Activated CD4-positive, alpha-beta T cell treated with anti-CD3 and anti-CD28 coated beads, Interleukin-2, Interleukin-4, amounts not matched to agents 100 ng/mL and 50 ng/mL, durations not matched to agents 16 hours and 8 hours (primary cell): Measurements from ENCODE around the gene SUGCT.
"Not testable (repeated sequence)": the region's sequence is repeated elsewhere in the genome, so short reads cannot be mapped to it uniquely, and the experiment has no call there.

ENCODE experiments used
- DNase-seq: peaks from one replicate; pipeline ENCODE4 v3.0.0-alpha.2; 2020; ENCODE audit warnings: low spot score

Gene SUGCT

DNA sequence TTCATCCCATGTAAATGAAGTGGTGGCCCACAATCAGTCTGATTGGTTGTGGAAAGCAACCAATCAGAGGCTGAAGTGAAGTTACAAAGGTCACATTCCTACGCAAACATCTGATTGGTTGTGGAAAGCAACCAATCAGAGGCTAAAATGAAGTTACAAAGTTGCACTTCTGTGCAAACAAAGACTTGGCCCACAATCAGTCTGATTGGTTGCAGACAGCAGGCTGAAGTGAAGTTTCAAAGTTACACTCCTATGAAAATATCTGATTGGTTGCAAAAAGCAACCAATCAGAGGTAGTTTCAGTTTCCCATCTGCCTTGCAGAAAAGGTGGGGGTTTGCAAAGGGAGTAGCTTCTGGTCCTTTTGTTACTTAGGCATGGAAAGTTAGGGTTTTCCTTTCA is 492.6 kb downstream of the SUGCT start:
- not testable (repeated sequence) for DNase-seq

DNA sequence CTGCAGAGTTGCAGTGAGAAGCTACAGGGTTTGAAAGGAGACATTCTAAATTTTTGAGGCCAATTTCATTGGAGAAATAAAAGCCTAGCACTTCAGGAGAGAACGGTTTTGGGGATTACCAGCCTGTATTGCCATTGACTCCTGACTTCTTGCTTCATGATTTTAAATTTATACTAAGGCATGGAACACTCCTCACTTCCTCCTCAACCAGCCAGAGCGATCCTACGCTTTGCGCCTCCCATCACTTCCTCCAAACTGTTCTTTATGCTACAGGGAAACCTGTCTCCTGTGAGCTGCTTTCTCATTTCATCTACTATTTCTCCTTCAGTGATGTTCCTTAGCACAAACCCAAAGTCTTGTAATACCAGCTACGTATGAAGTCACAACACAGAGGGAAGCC is 495.1 kb downstream of the SUGCT start:
- no peak for DNase-seq

DNA sequence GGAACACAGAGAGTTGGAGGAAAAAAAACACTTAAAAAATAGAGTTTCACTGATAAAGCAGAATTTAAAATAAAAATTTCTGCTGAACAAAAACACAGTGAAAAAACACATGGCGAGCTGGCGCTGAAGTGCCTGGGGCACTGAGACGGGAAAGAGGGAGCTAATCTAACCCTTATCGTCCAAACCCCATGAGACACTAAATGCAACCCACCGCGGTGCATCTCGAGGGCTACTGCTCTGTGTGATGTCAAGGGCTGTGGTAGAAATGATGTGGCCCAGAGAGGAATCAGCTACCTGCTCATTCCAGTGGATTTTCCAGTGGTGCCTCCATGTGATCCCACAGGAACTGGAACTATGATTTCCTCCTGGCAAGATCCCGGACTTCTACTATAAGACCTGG is 499.3 kb downstream of the SUGCT start:
- DNase-seq: no peak

DNA sequence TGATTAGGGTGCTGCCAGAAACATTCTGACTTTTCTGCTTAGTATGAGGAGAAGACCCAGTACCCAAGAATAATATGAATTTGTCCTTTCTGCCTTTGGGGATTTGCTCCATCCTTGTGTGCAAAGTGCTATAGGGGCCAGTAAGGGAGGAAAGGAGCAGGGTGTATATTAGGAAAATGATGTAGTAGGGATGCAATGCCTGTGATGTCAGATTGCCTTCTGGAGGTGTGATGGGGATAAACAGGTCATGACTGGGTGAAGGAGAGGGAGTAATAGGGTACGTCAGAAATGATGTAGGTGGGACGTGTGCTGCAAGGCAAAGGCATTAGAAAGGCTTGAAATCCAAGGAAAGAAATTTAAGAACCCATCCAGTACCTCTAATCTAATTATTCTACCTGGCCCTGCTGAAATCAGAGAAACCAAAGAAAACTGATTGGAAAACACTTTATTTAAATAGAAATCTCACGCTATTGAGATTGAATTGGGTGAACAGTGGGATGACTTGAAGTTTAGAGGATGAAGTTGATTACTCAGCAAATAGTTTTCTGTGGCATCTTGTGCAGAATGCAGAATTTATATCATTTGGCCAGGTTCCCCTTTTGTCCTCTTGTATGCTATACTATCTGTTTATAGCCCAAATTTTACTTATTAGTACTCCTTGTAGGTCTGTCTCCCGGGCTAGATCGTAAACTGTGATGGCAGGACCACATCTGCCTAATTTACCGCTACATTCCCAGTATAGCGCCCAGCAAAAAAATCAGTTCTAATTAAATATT is 503.9 kb downstream of the SUGCT start:
- DNase-seq: no peak

DNA sequence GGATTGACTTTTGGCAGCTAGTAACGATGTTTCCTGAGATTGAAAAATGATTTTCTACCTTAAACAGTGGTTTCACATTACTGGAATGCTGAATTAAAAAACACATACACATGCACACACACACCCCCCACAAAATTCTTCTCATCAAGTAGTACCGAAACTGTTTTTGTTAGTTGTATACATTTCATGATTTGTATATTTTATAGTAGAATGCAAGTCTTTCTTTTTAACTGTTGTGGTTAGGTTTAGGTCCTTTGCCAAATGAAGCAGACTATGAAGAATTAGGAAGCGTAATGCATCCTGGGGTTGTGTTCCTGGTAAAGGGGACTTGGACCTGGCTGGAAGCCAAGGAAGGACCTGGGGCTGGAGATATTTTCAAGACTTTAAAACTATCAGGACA is 505.8 kb downstream of the SUGCT start:
- DNase-seq: no peak

DNA sequence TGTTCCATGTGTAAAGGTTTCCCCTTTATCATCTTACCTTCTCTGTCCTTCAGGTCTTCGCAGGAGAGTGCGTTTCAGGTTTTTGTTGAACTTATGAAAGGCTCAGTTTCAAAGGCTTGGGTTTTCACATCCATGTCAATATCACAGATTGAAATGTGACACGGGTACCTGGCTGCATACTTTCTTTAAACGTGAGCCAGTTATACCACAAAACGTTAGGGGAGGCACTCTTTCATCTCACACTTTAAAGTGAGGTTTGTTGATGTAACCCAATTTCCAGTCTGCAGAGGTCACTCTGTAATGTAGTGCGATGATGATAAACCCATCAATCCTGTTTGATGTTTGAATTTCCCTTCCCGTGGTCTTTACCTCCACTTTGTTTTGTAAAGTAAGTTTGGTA is 506.9 kb downstream of the SUGCT start:
- no peak for DNase-seq

DNA sequence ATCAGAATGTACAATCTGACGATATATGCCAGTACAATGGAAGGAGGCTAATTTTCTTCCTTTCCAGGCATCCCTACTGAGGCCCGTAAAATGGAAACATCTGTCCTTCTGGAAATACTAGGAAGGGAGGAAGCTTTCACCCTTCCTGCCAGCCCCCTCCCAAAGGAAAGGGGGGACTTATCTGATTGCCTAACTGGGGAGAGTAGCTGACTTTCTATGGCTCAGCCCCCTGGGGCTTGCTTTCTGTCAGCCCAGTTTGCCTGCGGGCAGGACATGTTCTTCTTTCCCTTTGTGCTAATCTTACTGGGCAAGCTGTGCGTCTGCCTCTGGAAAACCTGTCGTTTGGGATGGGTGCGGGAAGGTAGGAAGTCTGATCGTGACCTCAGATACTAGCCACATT is 508.9 kb downstream of the SUGCT start:
- no peak for DNase-seq

DNA sequence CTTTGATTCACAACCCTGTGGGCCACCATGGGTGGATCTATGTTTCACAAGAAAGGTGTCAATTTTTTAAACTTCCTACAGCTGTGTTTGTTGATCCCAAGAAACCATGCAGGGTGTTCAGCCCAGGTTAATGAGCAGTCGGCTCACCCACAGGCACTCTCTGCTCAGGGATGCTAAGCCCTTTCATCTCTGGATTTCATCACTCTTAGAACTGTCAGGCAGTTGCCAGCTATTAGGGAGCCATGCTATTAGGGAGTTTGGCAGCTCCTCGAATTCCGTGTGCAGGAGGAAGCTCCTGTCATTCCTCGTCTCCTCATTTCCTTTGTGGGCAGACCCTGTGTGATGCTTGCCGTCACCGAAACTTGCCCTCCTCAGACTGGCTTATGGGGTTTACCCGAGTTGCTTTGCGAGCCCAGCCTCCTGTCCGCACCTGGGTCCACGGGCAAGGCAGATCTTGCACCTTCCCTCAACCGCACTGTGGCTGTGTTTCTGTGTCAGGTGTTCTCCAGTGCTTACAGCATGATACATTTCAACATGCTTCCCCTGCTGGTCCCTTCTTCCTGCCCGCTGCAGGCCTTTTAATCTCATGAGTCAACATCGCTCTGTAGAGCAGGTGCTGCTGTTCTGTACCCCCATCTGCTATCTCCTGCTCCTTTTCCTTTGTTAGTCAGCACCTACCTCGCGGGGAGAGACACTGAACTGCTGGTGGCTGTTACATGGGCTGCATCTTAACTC is 509.8 kb downstream of the SUGCT start:
- DNase-seq: no peak

DNA sequence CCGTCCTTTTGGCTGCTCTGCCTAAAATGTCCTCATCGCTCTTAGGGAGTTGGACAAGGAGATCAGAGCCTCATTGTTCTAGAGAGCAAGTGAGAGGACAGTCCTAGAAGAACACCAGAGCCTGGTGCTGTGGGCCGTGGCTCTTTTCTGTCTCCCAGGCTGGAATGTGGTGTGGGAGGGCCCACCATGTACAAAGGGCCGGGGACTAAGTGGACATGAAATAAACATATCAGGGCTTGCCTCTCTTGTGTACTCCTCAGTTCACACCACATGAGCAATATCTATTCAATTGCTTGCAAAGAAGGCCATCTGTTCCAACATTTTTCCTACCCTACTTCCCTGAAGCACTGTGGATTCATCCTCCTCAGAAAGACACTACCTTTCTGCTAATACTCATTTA is 510.4 kb downstream of the SUGCT start:
- DNase-seq: no peak

DNA sequence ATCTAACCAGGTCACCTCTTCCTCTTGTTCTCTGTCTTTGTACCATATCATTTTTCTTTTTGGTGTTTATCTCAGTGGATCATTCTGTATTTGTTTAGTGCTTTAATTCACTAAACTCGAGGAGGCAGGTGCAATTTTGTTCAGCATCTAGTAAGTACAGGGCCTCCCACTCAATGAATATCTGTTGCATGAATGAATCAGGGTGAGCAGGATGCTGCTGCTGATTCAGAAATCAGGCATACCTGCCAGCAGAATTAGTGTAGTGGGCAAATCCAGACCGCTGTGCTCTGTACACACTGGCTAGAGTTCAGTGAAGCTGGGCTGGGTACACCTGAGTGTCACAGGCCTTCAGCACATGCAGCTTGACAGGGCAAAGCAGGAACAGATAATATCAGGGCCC is 511.9 kb downstream of the SUGCT start:
- no peak for DNase-seq

DNA sequence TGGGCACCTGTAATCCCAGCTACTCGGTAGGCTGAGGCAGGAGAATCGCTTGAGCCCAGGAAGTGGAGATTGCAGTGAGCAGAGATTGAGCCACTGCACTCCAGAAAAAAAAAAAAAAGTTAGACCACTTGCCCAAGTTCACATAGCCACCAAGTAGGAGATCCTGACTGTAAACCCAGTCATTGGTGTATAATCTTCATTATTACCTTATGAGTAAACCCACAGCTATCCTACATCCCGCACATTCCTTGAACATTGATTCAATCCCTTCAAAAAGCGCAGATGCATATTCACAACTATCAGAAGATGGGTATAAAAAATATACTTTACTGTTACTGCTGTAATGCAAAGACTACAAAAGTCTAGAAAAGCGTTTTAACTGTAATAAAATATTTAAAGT is 512.9 kb downstream of the SUGCT start:
- DNase-seq: no peak

DNA sequence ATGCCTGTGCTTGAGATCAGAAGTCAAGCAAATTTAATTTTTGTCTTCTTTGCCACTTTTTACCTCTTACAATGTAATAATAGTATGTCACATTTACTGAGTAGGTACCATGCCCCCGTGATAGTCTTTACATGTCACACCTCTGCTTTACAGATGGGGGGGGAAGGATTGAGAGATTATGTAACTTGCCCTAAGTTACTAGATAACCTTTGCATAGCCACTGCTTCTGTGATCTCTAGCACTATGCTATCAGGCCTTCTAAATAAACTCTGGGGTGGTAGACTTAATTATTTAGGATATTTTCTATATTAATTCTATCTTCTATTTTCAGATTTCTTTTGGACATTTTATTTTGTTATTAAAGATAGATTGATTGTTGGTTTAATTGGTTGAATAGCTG is 514.4 kb downstream of the SUGCT start:
- no peak for DNase-seq

DNA sequence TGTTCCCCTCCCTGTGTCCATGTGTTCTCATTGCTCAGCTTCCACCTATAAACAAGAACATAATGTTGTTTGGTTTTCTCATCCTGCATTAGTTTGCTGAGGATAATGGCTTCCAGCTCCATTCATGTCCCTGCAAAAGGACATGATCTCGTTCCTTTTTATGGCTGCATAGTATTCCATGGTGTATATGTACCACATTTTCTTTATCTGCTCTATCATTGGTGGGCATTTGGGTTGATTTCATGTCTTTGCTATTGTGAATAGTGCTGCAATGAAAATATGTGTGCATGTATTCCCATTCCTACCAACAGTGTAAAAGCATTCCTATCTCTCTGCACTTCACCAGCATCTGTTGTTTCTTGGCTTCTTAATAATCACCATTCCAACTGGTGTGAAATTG is 516.1 kb downstream of the SUGCT start:
- DNase-seq: not testable (repeated sequence)

DNA sequence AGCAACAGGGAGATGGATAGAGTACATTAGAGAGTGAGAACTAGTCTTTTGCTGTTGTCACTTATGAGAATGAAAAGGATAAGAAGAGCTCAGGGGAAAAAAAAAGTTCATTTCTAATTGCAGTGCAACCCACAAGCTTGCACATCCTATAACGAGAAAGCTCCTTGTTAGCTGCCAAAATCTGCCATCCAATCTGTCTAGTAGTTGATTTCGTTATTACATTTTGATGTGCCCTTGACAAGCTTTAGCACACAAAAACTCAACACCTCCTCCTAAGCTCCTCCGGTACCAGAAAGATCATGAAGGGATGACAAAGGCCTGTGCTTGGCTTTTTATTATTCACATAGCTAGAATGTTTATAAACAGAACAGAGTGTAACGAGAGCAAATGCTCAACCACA is 519.4 kb downstream of the SUGCT start:
- no peak for DNase-seq

DNA sequence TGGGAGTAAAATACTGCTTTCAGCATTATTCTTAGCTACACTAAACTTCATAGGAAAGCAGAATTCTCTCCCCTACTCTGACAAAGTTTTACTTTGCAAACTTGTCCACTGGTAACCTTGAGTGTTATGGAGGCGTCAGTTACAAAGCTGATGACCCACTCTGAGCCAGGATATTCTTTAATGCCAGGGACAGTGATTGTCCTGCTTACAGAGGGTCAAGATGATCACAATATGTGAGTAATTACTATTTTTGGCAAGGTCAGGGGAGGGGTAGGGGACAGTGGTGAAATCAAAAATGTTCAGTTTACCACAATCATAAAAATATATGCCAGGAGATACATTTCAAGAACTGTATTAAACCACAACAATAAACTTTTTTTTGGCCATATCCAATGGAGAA is 520.6 kb downstream of the SUGCT start:
- DNase-seq: no peak

DNA sequence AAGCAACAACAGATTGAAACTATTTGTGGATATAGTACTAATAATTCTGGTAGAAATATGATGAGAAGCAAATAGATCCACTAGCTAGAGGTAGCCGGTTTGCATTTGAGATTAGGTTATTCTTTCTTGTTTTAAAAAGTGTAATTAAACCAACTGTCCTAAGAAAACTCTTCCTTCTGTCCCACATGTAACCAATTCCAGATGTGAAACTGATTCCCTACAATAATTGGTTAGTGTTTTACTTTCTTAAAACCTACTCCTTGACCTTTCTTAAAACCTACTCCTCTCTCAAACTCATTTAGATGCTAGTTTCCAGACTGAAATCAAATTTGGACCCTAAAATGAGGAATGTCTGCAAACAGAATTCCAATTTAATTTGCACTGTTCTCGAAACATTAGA is 521.5 kb downstream of the SUGCT start:
- DNase-seq: no peak

DNA sequence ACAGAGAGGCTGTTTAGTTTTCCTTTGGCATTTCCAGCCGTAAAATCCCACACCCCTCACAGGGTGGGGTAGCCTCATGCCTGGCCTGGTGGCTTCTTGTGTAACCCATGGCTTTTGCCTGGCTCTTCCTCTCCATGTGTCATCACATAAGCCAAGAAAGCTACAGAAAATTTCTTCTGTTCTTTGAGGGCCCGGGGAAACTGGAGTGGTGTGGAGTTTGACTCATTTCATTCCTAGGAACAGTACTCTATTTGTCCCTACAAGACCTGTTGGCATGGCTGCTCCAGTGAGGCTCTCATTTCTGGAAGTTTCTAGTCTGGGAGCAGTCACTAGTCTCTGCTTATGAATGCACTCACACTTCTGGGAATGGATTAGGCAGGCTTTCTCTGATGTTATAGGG is 523.9 kb downstream of the SUGCT start:
- no peak for DNase-seq

DNA sequence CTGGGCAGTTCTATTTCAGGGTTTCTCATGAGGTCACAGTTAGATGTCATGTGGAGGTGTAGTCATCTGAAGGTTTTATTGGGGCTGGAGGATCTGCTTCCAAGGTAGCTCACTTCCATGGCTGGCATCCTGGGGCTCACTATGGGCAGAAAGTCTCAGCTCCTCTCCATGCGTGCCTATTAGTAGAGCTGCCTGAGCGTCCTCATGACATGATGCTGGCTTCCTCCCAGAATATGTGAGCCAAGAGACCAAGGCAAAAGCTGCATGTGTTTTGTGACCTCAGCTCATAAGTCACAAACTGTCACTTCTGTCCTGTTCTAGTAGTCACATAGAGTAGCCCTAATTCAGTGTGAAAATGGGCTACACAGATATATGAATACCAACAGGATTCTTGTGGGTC is 524.4 kb downstream of the SUGCT start:
- DNase-seq: no peak

DNA sequence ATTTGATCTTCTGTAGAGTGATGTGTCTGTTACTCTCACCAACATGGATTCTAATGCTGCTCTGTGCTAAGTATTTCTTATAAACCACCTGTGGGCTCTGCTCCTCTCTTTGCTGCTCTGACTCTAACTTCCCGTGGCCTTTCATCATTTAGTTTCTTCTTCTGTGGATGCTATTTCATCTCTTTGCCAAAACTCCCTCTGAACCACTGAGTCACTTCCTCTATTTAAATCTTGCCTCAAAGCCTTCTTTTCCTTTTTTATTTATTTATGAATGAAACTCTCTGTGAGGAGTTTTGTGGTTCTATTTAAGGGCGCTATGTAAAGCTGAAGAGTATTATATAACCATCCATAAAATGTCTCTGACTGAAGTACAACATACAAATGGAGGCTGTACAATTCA is 538.5 kb downstream of the SUGCT start:
- DNase-seq: no peak

DNA sequence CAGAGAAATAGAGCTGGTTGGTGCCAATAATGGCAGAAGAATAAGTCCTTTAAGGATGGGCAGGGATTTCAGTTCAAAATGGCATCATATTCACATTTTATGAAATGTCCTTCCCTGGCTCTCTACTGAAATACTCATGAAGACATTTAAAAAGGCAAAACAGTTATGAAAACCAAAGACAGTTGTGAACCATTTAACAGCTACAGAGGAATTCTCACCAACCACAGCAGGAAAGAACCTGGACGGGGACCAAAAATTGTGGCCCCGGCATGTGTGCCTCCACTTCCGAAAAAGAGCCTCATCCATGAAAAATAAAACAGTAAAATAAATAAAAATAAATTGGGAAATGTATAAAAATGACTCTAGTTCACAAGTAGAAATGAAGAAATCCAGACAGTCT is 539.5 kb downstream of the SUGCT start:
- no peak for DNase-seq

DNA sequence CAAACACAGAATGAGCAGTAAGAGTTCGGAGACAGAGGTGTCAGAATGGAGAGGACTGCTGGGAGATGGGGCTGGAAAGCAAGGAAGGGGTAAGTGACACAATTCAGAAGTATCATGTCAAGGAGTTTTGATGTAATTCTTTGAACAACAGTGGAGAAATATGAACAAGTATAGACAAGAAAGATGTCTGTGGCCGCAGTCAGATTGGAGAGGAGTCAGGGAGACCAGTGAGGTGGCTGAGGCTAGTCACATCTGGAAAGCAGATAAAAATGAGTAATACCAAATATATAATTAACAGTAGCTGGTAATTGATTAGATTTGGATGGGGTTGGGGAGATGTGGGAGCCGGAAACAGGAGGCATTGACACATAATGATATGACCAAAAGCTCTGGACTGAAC is 540.9 kb downstream of the SUGCT start:
- DNase-seq: no peak

DNA sequence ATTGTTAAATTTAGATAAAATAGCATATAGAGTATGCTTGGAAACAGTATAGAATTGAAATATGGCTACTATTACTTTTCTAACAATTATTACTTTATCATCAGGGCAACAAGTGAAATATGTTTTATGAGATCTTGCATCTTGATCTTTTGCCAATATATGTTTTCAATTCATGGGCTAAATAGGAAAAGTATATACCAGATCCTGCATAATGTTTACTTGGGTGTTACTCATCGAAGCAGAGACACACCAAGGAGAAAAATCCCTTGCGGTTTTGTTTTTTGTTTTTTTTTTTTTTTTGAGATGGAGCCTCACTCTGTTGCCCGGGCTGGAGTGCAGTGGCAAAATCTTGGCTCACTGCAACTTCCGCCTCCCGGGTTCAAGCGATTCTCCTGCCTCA is 541.4 kb downstream of the SUGCT start:
- DNase-seq: no peak

DNA sequence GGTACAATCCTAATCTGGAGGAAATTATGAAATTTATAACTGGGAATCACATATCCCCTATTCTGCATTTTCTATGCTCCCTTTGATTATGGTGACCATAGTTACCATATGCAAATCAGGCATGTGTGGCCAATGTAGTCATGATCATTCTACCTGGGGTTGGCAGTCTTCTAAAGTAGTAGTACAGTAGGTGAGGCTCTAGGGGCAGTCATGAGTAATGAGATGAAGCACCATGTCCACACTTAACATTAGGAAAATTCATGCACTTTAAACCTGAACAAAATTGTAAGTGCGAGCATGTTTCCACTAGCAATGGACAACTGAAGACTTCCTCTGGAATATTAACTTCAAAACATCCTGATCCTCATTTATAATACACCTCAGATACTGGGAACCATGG is 545.9 kb downstream of the SUGCT start:
- DNase-seq: peak; percentile 4

DNA sequence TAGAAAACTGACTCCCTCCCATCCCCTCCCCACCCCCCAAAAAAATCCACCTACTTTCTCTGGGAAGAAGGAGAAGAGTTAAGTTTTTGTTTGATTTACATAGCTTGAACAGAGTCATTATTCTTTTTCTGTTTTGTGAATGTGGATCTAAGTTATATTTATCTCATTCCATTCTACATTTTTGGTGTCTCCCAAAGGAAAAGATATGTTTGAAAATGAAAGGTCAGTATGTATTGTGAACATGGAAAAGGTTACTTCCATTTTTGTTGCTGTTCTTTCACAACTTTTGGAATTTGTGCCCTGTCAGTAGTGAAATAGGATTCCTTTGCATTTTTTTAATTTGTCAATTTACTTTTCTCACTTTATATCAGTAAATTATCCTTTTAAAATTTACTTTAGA is 547.9 kb downstream of the SUGCT start:
- DNase-seq: no peak
